Measurements from ENCODE around the gene CHRNA1. TPM values are rescaled to one million over a fixed set of nuclear protein-coding genes. Genes with fewer than 3 reads are reported as not detected.

CHRNA1 gene
- total and polyA plus RNA-seq, 10 of the 15 experiments (the other 5 are each of a cell fraction or from before 2014, with no cell fraction given) = 0.05 to 0.14 TPM; not detected in 8

GRCh38 chr2:174719016-174719415, 45.3 kb downstream of the CHRNA1 start:
- 9% methylated on average over 4 of the region's 4 CpGs for WGBS (ENCODE audit: insufficient coverage, insufficient replicate concordance, low lambda C conversion rate, missing lambda C conversion rate)
- H3K9me3 ChIP-seq (replicated peaks; ENCODE audit: control insufficient read depth, insufficient read depth, low read length) = no peaks in the 10 kb centered on the region
- H3K4me1 ChIP-seq (ENCODE audit: control insufficient read depth, insufficient read depth, low read length) = no peaks in the 10 kb centered on the region
- ChIA-PET CTCF (interaction anchor here (0.9 to 1.1 kb wide), 3 partner anchors 20 to 252 kb away, joined by 3 to 4 read pairs (median 3); no protein-coding TSS in a partner anchor), RAD21 (ENCODE audit: unreplicated experiment) (no interaction called here), SMC1A (ENCODE audit: uncharacterized antibody, unreplicated experiment) (interaction anchor here (0.8 kb wide), 1 partner anchor 19 kb away, joined by 3 read pairs; no protein-coding TSS in a partner anchor), POLR2A (no interaction called here)
- intact Hi-C loops (cut with micrococcal nuclease; ENCODE audit: unreplicated experiment) (no loop called here), in situ Hi-C loops (cut with MboI) (no loop called here)
- no peak overlapping the region for H3K4me3 ChIP-seq
- no peak overlapping the region for H3K9ac ChIP-seq (ENCODE audit: control insufficient read depth, insufficient read depth, low read length)
- no TSS peak for BruUV-seq (replicated peaks)
- no peak for FAIRE-seq
- ATAC-seq = no peak
- H2AFZ ChIP-seq (ENCODE audit: control insufficient read depth, low read depth, low read length) = no peak overlapping the region
- no peaks in the 10 kb centered on the region for H3K36me3 ChIP-seq (ENCODE audit: control insufficient read depth in 2 of 2, insufficient read depth in 2 of 2, low read length in 1 of 2)
- no peak overlapping the region for H3K27ac ChIP-seq (ENCODE audit: control insufficient read depth, insufficient read depth)
- no peaks in the 10 kb centered on the region for H4K20me1 ChIP-seq (ENCODE audit: control insufficient read depth, insufficient read depth)
- no peaks in the 10 kb centered on the region for H3K79me2 ChIP-seq (ENCODE audit: control insufficient read depth, insufficient read depth, low read length)
- no peaks in the 10 kb centered on the region; a peak in 1 of 4 replicates for H3K27me3 ChIP-seq (replicated peaks in 1 of 2; ENCODE audit: control insufficient read depth in 2 of 2, insufficient read depth in 2 of 2, low read length in 1 of 2)
- no peak for DNase-seq (ENCODE audit: low read depth, low spot score)
- no peak overlapping the region for H3K4me2 ChIP-seq (ENCODE audit: control insufficient read depth, insufficient read depth)
- TF ChIP-seq WRNIP1 (IDR thresholded peaks at IDR 0.05; ENCODE audit: borderline replicate concordance, low read depth, low read length) = no peak
- no peak for TF ChIP-seq NR2C1 (IDR thresholded peaks at IDR 0.05)
- TF ChIP-seq YBX1 (IDR thresholded peaks at IDR 0.05) = no peak
- TF ChIP-seq, protein P1, sequence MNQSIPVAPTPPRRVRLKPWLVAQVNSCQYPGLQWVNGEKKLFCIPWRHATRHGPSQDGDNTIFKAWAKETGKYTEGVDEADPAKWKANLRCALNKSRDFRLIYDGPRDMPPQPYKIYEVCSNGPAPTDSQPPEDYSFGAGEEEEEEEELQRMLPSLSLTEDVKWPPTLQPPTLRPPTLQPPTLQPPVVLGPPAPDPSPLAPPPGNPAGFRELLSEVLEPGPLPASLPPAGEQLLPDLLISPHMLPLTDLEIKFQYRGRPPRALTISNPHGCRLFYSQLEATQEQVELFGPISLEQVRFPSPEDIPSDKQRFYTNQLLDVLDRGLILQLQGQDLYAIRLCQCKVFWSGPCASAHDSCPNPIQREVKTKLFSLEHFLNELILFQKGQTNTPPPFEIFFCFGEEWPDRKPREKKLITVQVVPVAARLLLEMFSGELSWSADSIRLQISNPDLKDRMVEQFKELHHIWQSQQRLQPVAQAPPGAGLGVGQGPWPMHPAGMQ (IDR thresholded peaks at IDR 0.05; ENCODE audit: borderline replicate concordance) = no peak
- TF ChIP-seq ZNF207 (IDR thresholded peaks at IDR 0.05; ENCODE audit: borderline replicate concordance) = no peak
- no peak for TF ChIP-seq E2F8 (IDR thresholded peaks at IDR 0.05; ENCODE audit: low read depth, partially characterized antibody)
- TF ChIP-seq ZSCAN29 (IDR thresholded peaks at IDR 0.05) = no peak
- TF ChIP-seq, protein P2, sequence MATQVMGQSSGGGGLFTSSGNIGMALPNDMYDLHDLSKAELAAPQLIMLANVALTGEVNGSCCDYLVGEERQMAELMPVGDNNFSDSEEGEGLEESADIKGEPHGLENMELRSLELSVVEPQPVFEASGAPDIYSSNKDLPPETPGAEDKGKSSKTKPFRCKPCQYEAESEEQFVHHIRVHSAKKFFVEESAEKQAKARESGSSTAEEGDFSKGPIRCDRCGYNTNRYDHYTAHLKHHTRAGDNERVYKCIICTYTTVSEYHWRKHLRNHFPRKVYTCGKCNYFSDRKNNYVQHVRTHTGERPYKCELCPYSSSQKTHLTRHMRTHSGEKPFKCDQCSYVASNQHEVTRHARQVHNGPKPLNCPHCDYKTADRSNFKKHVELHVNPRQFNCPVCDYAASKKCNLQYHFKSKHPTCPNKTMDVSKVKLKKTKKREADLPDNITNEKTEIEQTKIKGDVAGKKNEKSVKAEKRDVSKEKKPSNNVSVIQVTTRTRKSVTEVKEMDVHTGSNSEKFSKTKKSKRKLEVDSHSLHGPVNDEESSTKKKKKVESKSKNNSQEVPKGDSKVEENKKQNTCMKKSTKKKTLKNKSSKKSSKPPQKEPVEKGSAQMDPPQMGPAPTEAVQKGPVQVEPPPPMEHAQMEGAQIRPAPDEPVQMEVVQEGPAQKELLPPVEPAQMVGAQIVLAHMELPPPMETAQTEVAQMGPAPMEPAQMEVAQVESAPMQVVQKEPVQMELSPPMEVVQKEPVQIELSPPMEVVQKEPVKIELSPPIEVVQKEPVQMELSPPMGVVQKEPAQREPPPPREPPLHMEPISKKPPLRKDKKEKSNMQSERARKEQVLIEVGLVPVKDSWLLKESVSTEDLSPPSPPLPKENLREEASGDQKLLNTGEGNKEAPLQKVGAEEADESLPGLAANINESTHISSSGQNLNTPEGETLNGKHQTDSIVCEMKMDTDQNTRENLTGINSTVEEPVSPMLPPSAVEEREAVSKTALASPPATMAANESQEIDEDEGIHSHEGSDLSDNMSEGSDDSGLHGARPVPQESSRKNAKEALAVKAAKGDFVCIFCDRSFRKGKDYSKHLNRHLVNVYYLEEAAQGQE (IDR thresholded peaks at IDR 0.05; ENCODE audit: low read depth, low read length) = no peak
- no peak for TF ChIP-seq CUX1 (IDR thresholded peaks at IDR 0.05; ENCODE audit: insufficient replicate concordance, low read depth, low read length)
- TF ChIP-seq CHD4 (IDR thresholded peaks at IDR 0.05) = no peak
- no peak for TF ChIP-seq BHLHE40 (IDR thresholded peaks at IDR 0.05; ENCODE audit: borderline replicate concordance in 1 of 2, low read depth in 2 of 2, low read length in 1 of 2)
